HuH-7 (cell line): ENCODE measurements around the gene SPPL3.
A peak's percentile ranks its signal among the peaks of the same experiment; 100 is the strongest.
"Not testable (repeated sequence)": the region's sequence is repeated elsewhere in the genome, so short reads cannot be mapped to it uniquely, and the experiment has no call there.

Experiments used
- DNase-seq: peaks from one replicate; pipeline ENCODE4 v3.0.0; 2011; ENCODE audit warnings: low spot score

SPPL3 gene

GRCh38 chr12:120904197-120904773 is at the start of gene SPPL3:
SPPL3 (minus strand) TSS chr12:120904358; CDS start chr12:120903867, 491 bp downstream.
- DNase-seq = peak; percentile 79

GRCh38 chr12:120950807-120951206 is 46.6 kb upstream of the SPPL3 start:
- no peak for DNase-seq

- DNase-seq = not testable (repeated sequence)
Observed at GRCh38 chr12:120950260-120950799, 46.2 kb upstream of the SPPL3 start.

GRCh38 chr12:120945516-120945915 is 41.4 kb upstream of the SPPL3 start:
- not testable (repeated sequence) for DNase-seq

GRCh38 chr12:120944645-120945217 is 40.6 kb upstream of the SPPL3 start:
- DNase-seq = peak; percentile 66

GRCh38 chr12:120943482-120943881 is 39.3 kb upstream of the SPPL3 start:
- DNase-seq = no peak

GRCh38 chr12:120941846-120942405 is 37.8 kb upstream of the SPPL3 start:
- no peak for DNase-seq

GRCh38 chr12:120941412-120941811 is 37.3 kb upstream of the SPPL3 start:
- DNase-seq = no peak

- DNase-seq = no peak
Observed at GRCh38 chr12:120940799-120941198, 36.6 kb upstream of the SPPL3 start.

GRCh38 chr12:120940006-120940405 is 35.8 kb upstream of the SPPL3 start:
- no peak for DNase-seq

- DNase-seq = no peak
Observed at GRCh38 chr12:120939523-120939922, 35.4 kb upstream of the SPPL3 start.

- DNase-seq = no peak
Observed at GRCh38 chr12:120938496-120938895, 34.3 kb upstream of the SPPL3 start.

GRCh38 chr12:120936197-120936596 is 32.0 kb upstream of the SPPL3 start:
- DNase-seq = no peak

- no peak for DNase-seq
Observed at GRCh38 chr12:120933786-120934185, 29.6 kb upstream of the SPPL3 start.

- no peak for DNase-seq
Observed at GRCh38 chr12:120932956-120933526, 28.9 kb upstream of the SPPL3 start.

- DNase-seq = no peak
Observed at GRCh38 chr12:120932058-120932457, 27.9 kb upstream of the SPPL3 start.

- no peak for DNase-seq
Observed at GRCh38 chr12:120930032-120930431, 25.9 kb upstream of the SPPL3 start.

- DNase-seq = no peak
Observed at GRCh38 chr12:120928864-120929652, 24.9 kb upstream of the SPPL3 start.

GRCh38 chr12:120925740-120926563 is 21.8 kb upstream of the SPPL3 start:
- DNase-seq = no peak

- DNase-seq = no peak
Observed at GRCh38 chr12:120922279-120922678, 18.1 kb upstream of the SPPL3 start.

- DNase-seq = no peak
Observed at GRCh38 chr12:120921637-120922036, 17.5 kb upstream of the SPPL3 start.
